ENCODE data around the gene SIGLEC11. TPM values are rescaled to one million over a fixed set of nuclear protein-coding genes. Genes with fewer than 3 reads are reported as not detected.

SIGLEC11 gene
- total RNA-seq, 4 donors from 2014 or later: 1.2 to 3.9 TPM; not detected in 2

DNA sequence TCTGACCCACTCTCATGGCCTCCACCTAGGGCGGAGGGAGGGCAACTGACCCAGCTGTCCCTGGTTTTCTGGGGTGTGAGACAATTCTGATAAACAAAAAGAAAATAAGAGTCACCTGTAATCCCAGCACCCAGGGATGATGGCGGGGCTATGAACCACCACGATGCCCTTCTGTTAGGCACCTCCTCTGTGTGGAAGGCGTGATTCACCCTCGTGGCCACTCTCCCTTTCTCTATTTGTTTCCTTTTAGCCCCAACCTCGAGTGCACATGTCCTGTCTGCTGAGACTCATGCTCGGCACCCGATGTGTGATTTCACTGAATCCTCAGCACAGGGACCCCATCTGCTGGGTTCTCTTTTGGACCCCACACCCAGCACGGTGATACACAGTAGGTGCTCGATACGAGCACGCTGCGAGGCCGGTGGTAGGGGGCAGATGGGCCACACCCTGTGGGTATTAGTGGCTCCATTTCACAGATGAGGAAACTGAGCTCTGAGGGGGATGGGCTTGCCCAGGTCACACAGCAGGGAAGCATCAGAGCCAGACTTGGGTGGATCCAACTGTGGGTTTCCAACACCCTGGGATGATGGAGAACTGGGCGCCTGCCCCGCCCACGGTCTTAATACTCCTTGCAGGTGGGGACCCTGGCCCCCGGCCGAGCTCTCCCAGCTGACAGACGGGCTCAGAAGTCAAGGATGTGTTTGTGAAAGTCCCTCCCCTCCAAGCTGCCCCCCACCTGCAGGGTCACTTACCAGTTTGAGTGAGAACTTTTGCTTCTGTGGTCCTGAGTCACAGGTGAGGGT is 39.3 kb upstream of the SIGLEC11 start:
- H3K4me3 ChIP-seq: no peak overlapping the region
- DNase-seq: no peak
- H3K36me3 ChIP-seq: no peaks in the 10 kb centered on the region
- intact Hi-C loops (cut with DNase I; ENCODE audit: low total_unique reads): no loop called here
- H3K9me3 ChIP-seq: no peaks in the 10 kb centered on the region
- H3K27me3 ChIP-seq: no peaks in the 10 kb centered on the region
- H3K27ac ChIP-seq: no peak overlapping the region
- no peak for TF ChIP-seq POLR2A (IDR thresholded peaks at IDR 0.05)
- TF ChIP-seq, protein P1, sequence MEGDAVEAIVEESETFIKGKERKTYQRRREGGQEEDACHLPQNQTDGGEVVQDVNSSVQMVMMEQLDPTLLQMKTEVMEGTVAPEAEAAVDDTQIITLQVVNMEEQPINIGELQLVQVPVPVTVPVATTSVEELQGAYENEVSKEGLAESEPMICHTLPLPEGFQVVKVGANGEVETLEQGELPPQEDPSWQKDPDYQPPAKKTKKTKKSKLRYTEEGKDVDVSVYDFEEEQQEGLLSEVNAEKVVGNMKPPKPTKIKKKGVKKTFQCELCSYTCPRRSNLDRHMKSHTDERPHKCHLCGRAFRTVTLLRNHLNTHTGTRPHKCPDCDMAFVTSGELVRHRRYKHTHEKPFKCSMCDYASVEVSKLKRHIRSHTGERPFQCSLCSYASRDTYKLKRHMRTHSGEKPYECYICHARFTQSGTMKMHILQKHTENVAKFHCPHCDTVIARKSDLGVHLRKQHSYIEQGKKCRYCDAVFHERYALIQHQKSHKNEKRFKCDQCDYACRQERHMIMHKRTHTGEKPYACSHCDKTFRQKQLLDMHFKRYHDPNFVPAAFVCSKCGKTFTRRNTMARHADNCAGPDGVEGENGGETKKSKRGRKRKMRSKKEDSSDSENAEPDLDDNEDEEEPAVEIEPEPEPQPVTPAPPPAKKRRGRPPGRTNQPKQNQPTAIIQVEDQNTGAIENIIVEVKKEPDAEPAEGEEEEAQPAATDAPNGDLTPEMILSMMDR (IDR thresholded peaks at IDR 0.05): no peak
- H3K4me1 ChIP-seq: peaks cover 0 to 12% of the 10 kb centered on the region in 2 donors

DNA sequence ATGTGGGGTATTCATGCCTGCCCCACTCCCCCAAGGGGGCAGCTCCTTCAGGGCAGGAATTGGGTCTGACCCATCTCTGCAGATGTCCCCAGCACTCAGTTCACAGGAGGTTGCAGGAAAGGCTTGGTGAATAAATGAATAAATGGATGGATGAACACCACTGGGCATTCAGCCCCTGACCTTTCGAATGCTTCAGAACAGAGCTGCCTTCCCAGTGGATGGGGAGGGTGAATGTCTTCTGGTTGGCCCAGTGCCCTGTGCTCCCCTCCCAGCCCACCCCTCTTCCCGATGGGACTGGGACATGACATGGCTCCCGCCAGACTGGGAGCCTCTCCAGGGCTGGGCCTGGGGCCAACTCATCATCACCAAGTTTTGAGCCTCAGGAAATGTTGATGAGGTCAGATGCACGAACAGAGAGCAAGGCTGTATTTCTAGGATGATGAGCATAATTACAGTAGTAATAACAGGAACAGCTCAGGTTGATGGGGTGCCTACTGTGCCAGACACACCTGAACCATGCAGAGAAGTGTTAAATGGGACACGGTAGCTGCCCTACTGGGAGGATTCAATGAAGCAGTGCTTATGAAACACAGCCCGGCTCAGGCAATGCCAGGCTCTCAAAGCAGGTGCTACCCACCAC is 38.5 kb upstream of the SIGLEC11 start:
- no peak overlapping the region for H3K27ac ChIP-seq
- TF ChIP-seq POLR2A (IDR thresholded peaks at IDR 0.05): no peak
- TF ChIP-seq, protein P1 (IDR thresholded peaks at IDR 0.05): no peak
- H3K4me3 ChIP-seq: no peak overlapping the region
- intact Hi-C loops (cut with DNase I; ENCODE audit: low total_unique reads): no loop called here
- peaks cover 0 to 9% of the 10 kb centered on the region in 2 donors for H3K4me1 ChIP-seq
- no peaks in the 10 kb centered on the region for H3K36me3 ChIP-seq
- no peaks in the 10 kb centered on the region for H3K9me3 ChIP-seq
- no peak for DNase-seq
- H3K27me3 ChIP-seq: no peaks in the 10 kb centered on the region

DNA sequence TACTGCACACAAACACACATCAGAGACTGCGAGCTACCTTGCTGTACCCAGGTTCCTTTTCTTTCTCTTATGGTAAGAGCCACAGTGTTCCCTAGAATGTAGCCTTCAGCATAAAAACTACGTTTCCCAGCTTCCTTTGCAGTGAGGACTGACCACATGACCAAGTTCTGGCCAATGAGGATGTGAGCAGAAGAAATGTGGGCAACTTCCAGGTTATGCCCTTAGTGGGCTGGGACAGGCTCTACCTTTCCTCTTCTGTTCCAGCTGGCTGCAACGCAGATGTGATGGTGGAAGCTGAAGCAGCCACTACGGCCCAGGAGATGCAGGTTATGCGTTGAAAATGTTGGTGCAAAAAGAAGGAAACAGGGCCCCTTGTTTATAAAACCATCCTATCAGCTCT is 36.7 kb upstream of the SIGLEC11 start:
- Histone ChIP-seq H3K4me1 (no peaks in the 10 kb centered on the region), H3K9me3 (no peaks in the 10 kb centered on the region), H3K36me3 (no peaks in the 10 kb centered on the region), H3K4me3 (no peak overlapping the region), H3K27ac (no peak overlapping the region), H3K27me3 (no peaks in the 10 kb centered on the region)
- TF ChIP-seq, protein P1 (IDR thresholded peaks at IDR 0.05): no peak
- no peak for TF ChIP-seq POLR2A (IDR thresholded peaks at IDR 0.05)
- intact Hi-C loops (cut with DNase I; ENCODE audit: low total_unique reads): no loop called here
- DNase-seq: no peak

DNA sequence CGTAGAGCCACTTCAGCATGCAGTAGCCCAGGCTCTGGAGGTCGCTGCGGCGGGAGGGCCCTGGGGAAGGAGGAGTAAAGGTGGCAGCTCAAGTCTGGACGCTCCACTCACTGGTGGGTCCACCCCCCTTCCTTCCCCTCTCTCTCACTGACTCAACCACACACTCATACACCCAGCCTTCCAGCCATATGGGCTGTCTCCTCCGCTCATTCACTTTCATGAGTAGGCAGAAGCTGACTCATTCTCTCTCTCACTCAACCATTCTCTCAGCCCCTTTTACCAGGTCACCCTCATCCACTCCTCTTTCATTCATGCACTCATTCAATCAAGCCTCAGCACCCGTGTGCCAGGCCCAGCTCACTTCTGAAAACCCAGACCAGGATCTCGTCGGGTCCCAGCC is 27.5 kb upstream of the SIGLEC11 start:
- Histone ChIP-seq H3K27me3 (no peaks in the 10 kb centered on the region), H3K4me1 (no peaks in the 10 kb centered on the region), H3K9me3 (no peaks in the 10 kb centered on the region), H3K36me3 (no peaks in the 10 kb centered on the region), H3K27ac (no peak overlapping the region), H3K4me3 (no peak overlapping the region)
- DNase-seq: no peak
- TF ChIP-seq, protein P1 (IDR thresholded peaks at IDR 0.05): no peak
- TF ChIP-seq POLR2A (IDR thresholded peaks at IDR 0.05): no peak
- intact Hi-C loops (cut with DNase I; ENCODE audit: low total_unique reads): loop anchor here (10.0 kb wide), 1 partner anchor 54 kb away; no protein-coding TSS in a partner anchor

DNA sequence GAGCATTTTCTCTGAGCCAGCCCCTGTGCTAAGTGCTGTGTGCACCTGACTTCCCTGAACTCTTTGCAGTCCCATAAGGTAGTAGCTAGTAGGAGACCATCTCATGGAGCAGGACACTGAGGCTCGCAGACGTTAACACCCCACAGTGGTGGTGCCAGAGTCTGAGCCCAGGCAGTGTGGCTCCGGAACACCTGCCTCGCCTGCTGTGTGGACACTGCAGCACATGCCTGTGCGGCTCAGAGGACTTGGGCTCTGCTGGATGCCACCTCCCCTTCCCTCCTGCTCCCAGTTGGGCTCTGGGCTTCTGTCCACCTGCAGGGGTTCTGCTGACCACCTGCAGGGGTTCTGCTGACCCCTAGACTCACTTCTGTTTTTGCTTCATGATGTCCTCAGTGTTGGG is 27.0 kb upstream of the SIGLEC11 start:
- TF ChIP-seq, protein P1 (IDR thresholded peaks at IDR 0.05): no peak
- TF ChIP-seq POLR2A (IDR thresholded peaks at IDR 0.05): no peak
- H3K27me3 ChIP-seq: no peaks in the 10 kb centered on the region
- no peak overlapping the region for H3K4me3 ChIP-seq
- no peaks in the 10 kb centered on the region for H3K36me3 ChIP-seq
- H3K9me3 ChIP-seq: no peaks in the 10 kb centered on the region
- intact Hi-C loops (cut with DNase I; ENCODE audit: low total_unique reads): loop anchor here (10.0 kb wide), 1 partner anchor 53 kb away; no protein-coding TSS in a partner anchor
- DNase-seq: no peak
- H3K27ac ChIP-seq: no peak overlapping the region
- no peaks in the 10 kb centered on the region for H3K4me1 ChIP-seq

Measured in uterus (tissue), 4 donors.